ENCODE data around the gene SLC25A1. TPM values are rescaled to one million over a fixed set of nuclear protein-coding genes. Genes with fewer than 3 reads are reported as not detected.
A peak's percentile ranks its signal among the peaks of the same experiment; 100 is the strongest.

Gene SLC25A1
- total and polyA plus RNA-seq, 2 donors (not counting 1 experiment from before 2014, with no cell fraction given), result 41.3 to 47.7 TPM

- H3K27ac ChIP-seq (ENCODE audit: low read length in 2 of 2), result no peak overlapping the region
- CTCF ChIA-PET, result interaction anchor here (7.2 kb wide), 1 partner anchor 482 kb away, joined by 73 read pairs; no protein-coding TSS in a partner anchor
- no peak overlapping the region for H3K9ac ChIP-seq (ENCODE audit: low read length)
- H3K36me3 ChIP-seq (replicated peaks in 1 of 2; ENCODE audit: control extremely low read depth in 1 of 2, control insufficient read depth in 1 of 2, extremely low read depth in 1 of 2, insufficient read depth in 2 of 2, low read length in 1 of 2), result no peaks in the 10 kb centered on the region
- Mint-ChIP-seq H3K27ac (no peak overlapping the region), H3K9me3 (ENCODE audit: insufficient read depth) (peaks cover 4% of the 10 kb centered on the region), H3K4me3 (peak overlapping the region; percentile 52), H3K4me1 (peaks cover 22% of the 10 kb centered on the region), H3K27me3 (peaks cover 29% of the 10 kb centered on the region)
- H3K79me2 ChIP-seq (ENCODE audit: control insufficient read depth, insufficient read depth, low read length), result peaks cover 10% of the 10 kb centered on the region
- 33% methylated on average over 23 of the region's 33 CpGs for WGBS (ENCODE audit: insufficient coverage)
- H3K4me1 ChIP-seq (ENCODE audit: control insufficient read depth in 2 of 2, insufficient read depth in 2 of 2, low read length in 2 of 2), result peaks cover 20 to 21% of the 10 kb centered on the region in 2 donors
- POLR2A ChIA-PET, result no interaction called here
- no peak for ATAC-seq (ENCODE audit: low read depth)
- H4K20me1 ChIP-seq (ENCODE audit: control insufficient read depth, insufficient read depth, low read length, poor library complexity, severe bottlenecking), result peaks cover 3% of the 10 kb centered on the region
- intact Hi-C loops (cut with micrococcal nuclease), result no loop called here
- peak overlapping the region; percentile 82 for H3K4me2 ChIP-seq (replicated peaks; ENCODE audit: low read depth, low read length, poor library complexity, severe bottlenecking)
- H2AFZ ChIP-seq (ENCODE audit: insufficient read depth, low read depth, low read length, poor library complexity, severe bottlenecking), result peak overlapping the region; percentile 71
- peak overlapping the region in 1 of 5 experiments; percentile 41 for H3K4me3 ChIP-seq (ENCODE audit: control extremely low read depth in 1 of 5, extremely low read depth in 1 of 5, insufficient read depth in 1 of 5, low read depth in 2 of 5, low read length in 4 of 5)
- H3K27me3 ChIP-seq (replicated peaks in 1 of 4; ENCODE audit: control extremely low read depth in 1 of 4, control insufficient read depth in 3 of 4, insufficient read depth in 4 of 4, low read length in 3 of 4), result peaks cover 0 to 50% (median 20%) of the 10 kb centered on the region in 4 experiments
- peaks cover 0 to 16% (median 0%) of the 10 kb centered on the region in 3 donors for H3K9me3 ChIP-seq (ENCODE audit: control extremely low read depth in 1 of 3, control insufficient read depth in 2 of 3, insufficient read depth in 1 of 3, low read length in 2 of 3)
- DNase-seq, result no peak
- TF ChIP-seq EZH2 (IDR thresholded peaks at IDR 0.05; ENCODE audit: borderline replicate concordance, insufficient read depth, low read depth, low read length, poor library complexity, severe bottlenecking), result no peak
- TF ChIP-seq CTCF (IDR thresholded peaks at IDR 0.05), result no peak
These were observed 30.0 kb downstream of the SLC25A1 start for GRCh38 chr22:19148417-19149046.

- H3K4me1 ChIP-seq (ENCODE audit: control insufficient read depth in 2 of 2, insufficient read depth in 2 of 2, low read length in 2 of 2), result peaks cover 21 to 25% of the 10 kb centered on the region in 2 donors
- DNase-seq, result no peak
- peaks cover 4% of the 10 kb centered on the region for H3K9me3 Mint-ChIP-seq (ENCODE audit: insufficient read depth)
- H3K4me1 Mint-ChIP-seq, result peaks cover 26% of the 10 kb centered on the region
- CTCF ChIA-PET, result interaction anchor here (7.2 kb wide), 1 partner anchor 483 kb away, joined by 73 read pairs; no protein-coding TSS in a partner anchor
- H3K4me3 ChIP-seq (ENCODE audit: control extremely low read depth in 1 of 5, extremely low read depth in 1 of 5, insufficient read depth in 1 of 5, low read depth in 2 of 5, low read length in 4 of 5), result no peak overlapping the region
- peak overlapping the region; percentile 7 for H3K4me3 Mint-ChIP-seq
- no peak overlapping the region for H2AFZ ChIP-seq (ENCODE audit: insufficient read depth, low read depth, low read length, poor library complexity, severe bottlenecking)
- H3K9ac ChIP-seq (ENCODE audit: low read length), result no peak overlapping the region
- no peak overlapping the region for H3K27ac ChIP-seq (ENCODE audit: low read length in 2 of 2)
- H3K9me3 ChIP-seq (ENCODE audit: control extremely low read depth in 1 of 3, control insufficient read depth in 2 of 3, insufficient read depth in 1 of 3, low read length in 2 of 3), result peaks cover 0 to 16% (median 0%) of the 10 kb centered on the region in 3 donors
- no peak for TF ChIP-seq CTCF (IDR thresholded peaks at IDR 0.05)
- TF ChIP-seq EZH2 (IDR thresholded peaks at IDR 0.05; ENCODE audit: borderline replicate concordance, insufficient read depth, low read depth, low read length, poor library complexity, severe bottlenecking), result no peak
- no peak overlapping the region for H3K4me2 ChIP-seq (replicated peaks; ENCODE audit: low read depth, low read length, poor library complexity, severe bottlenecking)
- H3K36me3 ChIP-seq (replicated peaks in 1 of 2; ENCODE audit: control extremely low read depth in 1 of 2, control insufficient read depth in 1 of 2, extremely low read depth in 1 of 2, insufficient read depth in 2 of 2, low read length in 1 of 2), result peaks cover 0 to 3% of the 10 kb centered on the region in 2 experiments
- no peak for ATAC-seq (ENCODE audit: low read depth)
- H3K27ac Mint-ChIP-seq, result no peak overlapping the region
- peaks cover 22% of the 10 kb centered on the region for H3K79me2 ChIP-seq (ENCODE audit: control insufficient read depth, insufficient read depth, low read length)
- H3K27me3 ChIP-seq (replicated peaks in 1 of 4; ENCODE audit: control extremely low read depth in 1 of 4, control insufficient read depth in 3 of 4, insufficient read depth in 4 of 4, low read length in 3 of 4), result peaks cover 0 to 40% (median 20%) of the 10 kb centered on the region in 4 experiments
- WGBS (ENCODE audit: insufficient coverage), result 63% methylated on average over 9 of the region's 9 CpGs
- H4K20me1 ChIP-seq (ENCODE audit: control insufficient read depth, insufficient read depth, low read length, poor library complexity, severe bottlenecking), result peaks cover 3% of the 10 kb centered on the region
- POLR2A ChIA-PET, result no interaction called here
- intact Hi-C loops (cut with micrococcal nuclease), result no loop called here
- H3K27me3 Mint-ChIP-seq, result peaks cover 23% of the 10 kb centered on the region
These were observed 31.2 kb downstream of the SLC25A1 start for GRCh38 chr22:19147195-19147780.
